HG03432 (cell line): Measurements from ENCODE around the gene OR5A1.

ENCODE experiments used
- ATAC-seq: cut with Tn5 transposase; IDR thresholded peaks from one replicate; pipeline ENCODE4 v1.9.1; 2021; ENCODE audit warnings: mild to moderate bottlenecking, moderate library complexity; ENCODE audit not compliant: unreplicated experiment

OR5A1 gene

GRCh38 chr11:59475176-59475575 is 38.9 kb downstream of the OR5A1 start:
- no peak for ATAC-seq

DNA sequence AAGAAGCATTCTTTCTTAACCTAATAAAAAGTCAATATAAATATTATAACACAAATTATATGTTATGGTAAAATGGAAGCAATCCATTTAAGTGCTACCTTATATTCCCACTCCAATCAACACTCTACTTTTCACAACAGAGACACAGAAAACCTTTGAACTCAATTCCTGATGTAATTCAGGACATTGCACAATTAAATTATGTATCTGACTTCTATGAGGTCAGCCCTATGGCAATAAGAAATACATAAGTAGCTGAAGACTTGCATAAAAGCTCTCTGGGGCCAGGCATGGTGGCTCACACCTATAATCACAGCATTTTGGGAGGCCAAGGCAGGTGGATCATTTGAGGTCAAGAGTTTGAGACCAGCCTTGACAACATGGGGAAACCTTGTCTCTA is 43.6 kb downstream of the OR5A1 start:
- ATAC-seq, result no peak

DNA sequence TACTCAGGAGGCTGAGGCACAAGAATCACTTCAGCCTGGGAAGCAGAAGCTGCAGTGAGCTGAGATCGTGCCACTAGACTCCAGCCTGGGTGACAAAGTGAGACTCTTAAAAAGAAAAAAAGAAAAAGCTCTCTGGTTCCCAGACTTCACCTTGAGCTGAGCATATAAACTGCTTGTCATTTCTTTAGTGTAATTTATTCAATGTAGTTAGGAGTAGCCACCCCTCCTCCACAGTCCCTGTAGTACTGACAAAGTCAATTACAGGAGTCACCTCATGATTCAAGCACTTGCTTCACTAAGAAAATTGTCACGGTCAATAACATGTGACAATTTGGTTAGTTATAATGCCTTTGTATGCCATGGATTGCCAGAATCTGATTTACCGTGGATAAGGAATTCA is 44.1 kb downstream of the OR5A1 start:
- ATAC-seq, result no peak
